Heart right ventricle (tissue), 16 donors: ENCODE results near the gene FANCM. TPM values are rescaled to one million over a fixed set of nuclear protein-coding genes. Genes with fewer than 3 reads are reported as not detected.

Source experiments
- ATAC-seq, 8 donors: fragments of 200-7000 bp; cut with Tn5 transposase; one replicate each; pipeline ENCODE4 v1.9.1; 2020; ENCODE audit warnings: mild to moderate bottlenecking in 8 of 8, moderate library complexity in 8 of 8, moderate number of reproducible peaks in 1 of 8
- DNase-seq, 2 donors: peaks; one replicate each; pipeline ENCODE4 v3.0.0-alpha.2; 2020
- H3K27ac ChIP-seq, 10 donors: fragments of 200-600 bp; sonication (generic) in 2 of 10; one replicate each; pipeline versions ENCODE4 v1.5.0 to v1.8.0; 2020 to 2022; ENCODE audit warnings: mild to moderate bottlenecking in 3 of 10
- H3K27me3 ChIP-seq, 7 donors: fragments of 200-600 bp; one replicate each; pipeline ENCODE4 v1.8.0; 2021 to 2022; ENCODE audit warnings: mild to moderate bottlenecking in 2 of 7
- H3K36me3 ChIP-seq, 9 donors: fragments of 200-600 bp; sonication (generic) in 1 of 9; one replicate each; pipeline versions ENCODE4 v1.5.0 to v1.8.0; 2020 to 2022; ENCODE audit warnings: mild to moderate bottlenecking in 2 of 9
- H3K4me1 ChIP-seq, 9 donors: fragments of 200-600 bp; sonication (generic) in 1 of 9; one replicate each; pipeline versions ENCODE4 v1.5.0 to v1.8.0; 2020 to 2022; ENCODE audit warnings: mild to moderate bottlenecking in 4 of 9
- H3K4me3 ChIP-seq, 10 donors: fragments of 200-600 bp; sonication (generic) in 2 of 10; one replicate each; pipeline versions ENCODE4 v1.5.0 to v1.8.0; 2020 to 2022; ENCODE audit warnings: mild to moderate bottlenecking in 7 of 10, moderate library complexity in 2 of 10
- H3K9me3 ChIP-seq, 11 donors: fragments of 200-600 bp in 10 of 11; sonication (generic) in 2 of 11; one replicate each; pipeline versions ENCODE4 v1.5.0 to v1.8.0; 2013 to 2022; ENCODE audit warnings: mild to moderate bottlenecking in 2 of 11, control low read depth in 1 of 11, moderate library complexity in 1 of 11
- CTCF ChIP-seq, 9 donors: fragments of 200-600 bp; sonication (generic) in 2 of 9; IDR thresholded peaks; one replicate each; pipeline versions ENCODE4 v1.5.0 to v1.8.0; 2021 to 2022; ENCODE audit warnings: antibody characterized with exemption in 9 of 9, mild to moderate bottlenecking in 5 of 9, moderate library complexity in 1 of 9
- WGBS, 2 donors: extraction: QIAGEN DNeasy Blood & Tissue Kit; methylation state at CpG; one replicate each; pipeline ENCODE4 v1.1.7; 2013; ENCODE audit warnings: inconsistent platforms in 1 of 2; 5-methylcytosine and 5-hydroxymethylcytosine counted together
- intact Hi-C, 10 donors: fragments of 100-400 bp; cut with DNase I; formaldehyde crosslinking; loops; one replicate each; pipeline versions ENCODE4 v1.11.1 to v1.14.2; 2022
- polyA plus RNA-seq, 2 donors: library from polyadenylated mRNA; stranded (reverse); fragments of 200-250 nt; gene quantifications; one replicate each; pipeline ENCODE4 v1.2.3, GENCODE V29; 2013
- total RNA-seq, 10 donors: library from RNA; stranded (reverse); fragmentation: NEBNext Ultra II Directional in 3 of 10; extraction: Animal tissue kit (Norgen Biotek cat#: 25700) in 3 of 10; gene quantifications; one replicate each; pipeline versions ENCODE4 v1.2.1 to v1.2.4, GENCODE V29; 2021 to 2023
- donor health status: Arrhythmogenic right ventricular cardiomyopathy.
- donor health status: ischemic (EF 13 %, LVEDD 7.1; RV severe dilation, severe dysfunction).
- donor health status: healthy with polysubstance abuse.
- donor health status: DM: no; HTN: yes; CAD: no.
- donor health status: DM: no; HTN: no; CAD: no.
- donor health status: ischemic (EF 25% LVEDD 6.9; RV normal size, moderate dysfunction).
- donor health status: ischemic (EF 25% LVEDD 5.7; RV mildly dilated, moderate dysfunction).
- donor health status: healthy.
- donor health status: DM: yes; HTN: yes; CAD: no.
- donor health status: Ischemic cardiomyopathy.
- donor health status: ischemic (EF 35%, LVEDD 5.7; RV mildly dilated, moderate dysfunction).
- donor health status: nonischemic (EF 11% LVEDD 7.7; RV severe dilation, severe dysfunction).
- donor health status: DM: yes; HTN: yes; CAD: no.
- donor health status: PGD.
- donor health status: ischemic (EF 29% LVEDD 5.4; RV normal size, mild dysfunction).
- donor health status: nonischemic (EF 23%, LVEDD 6.1; RV moderate dilation, normal function).

The FANCM gene
- total and polyA plus RNA-seq, 12 donors, result 0.96 to 6.2 (median 3.7) TPM

DNA sequence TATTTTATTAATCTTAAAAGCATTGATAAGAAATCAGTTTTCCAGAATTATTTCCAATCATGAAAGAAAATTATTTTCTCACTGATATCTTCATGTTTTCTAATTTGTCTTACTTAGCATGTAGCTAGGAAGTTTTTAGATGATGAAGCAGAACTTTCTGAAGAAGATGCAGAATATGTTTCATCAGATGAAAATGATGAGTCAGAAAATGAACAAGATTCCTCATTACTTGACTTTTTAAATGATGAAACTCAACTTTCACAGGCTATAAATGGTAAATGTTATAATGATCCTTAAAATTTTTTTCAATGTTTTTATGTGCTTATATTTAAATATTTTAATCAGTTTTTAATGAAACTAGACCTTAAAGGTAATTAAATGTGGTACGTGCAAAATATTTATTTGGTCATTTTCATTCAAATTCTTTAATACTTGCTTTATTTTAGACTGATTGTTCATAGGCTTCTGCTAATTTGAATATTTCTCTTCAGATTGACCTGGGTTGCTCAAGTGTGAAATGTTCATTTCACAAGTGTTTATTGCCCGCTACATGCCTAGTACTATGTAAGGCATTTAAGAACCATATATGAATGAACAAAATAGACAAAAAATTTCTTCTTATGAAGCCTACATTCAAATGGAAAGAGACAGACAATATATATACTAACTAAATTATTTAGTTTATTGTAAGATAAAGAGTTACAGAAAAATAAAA, 49.5 kb downstream of the FANCM start:
- Histone ChIP-seq H3K36me3 (peaks cover 0 to 48% (median 6%) of the 10 kb centered on the region in 9 donors), H3K27ac (no peak overlapping the region), H3K4me1 (no peaks in the 10 kb centered on the region), H3K4me3 (no peak overlapping the region), H3K9me3 (no peaks in the 10 kb centered on the region), H3K27me3 (no peaks in the 10 kb centered on the region)
- intact Hi-C loops, result no loop called here
- 97 to 98% methylated on average over 2 of the region's 2 CpGs for WGBS, 2 donors
- DNase-seq (no peak), ATAC-seq (no peak)
- TF ChIP-seq CTCF (IDR thresholded peaks at IDR 0.05), result no peak

GRCh38 chr14:45194964-45195363, 59.2 kb downstream of the FANCM start:
- Histone ChIP-seq H3K4me3 (no peak overlapping the region), H3K4me1 (no peaks in the 10 kb centered on the region), H3K27ac (no peak overlapping the region), H3K36me3 (peaks cover 0 to 25% (median 0%) of the 10 kb centered on the region in 9 donors), H3K27me3 (no peaks in the 10 kb centered on the region), H3K9me3 (no peaks in the 10 kb centered on the region)
- no peak for TF ChIP-seq CTCF (IDR thresholded peaks at IDR 0.05)
- 86 to 87% methylated on average over 4 of the region's 4 CpGs for WGBS, 2 donors
- intact Hi-C loops, result no loop called here
- ATAC-seq (no peak), DNase-seq (no peak)

DNA sequence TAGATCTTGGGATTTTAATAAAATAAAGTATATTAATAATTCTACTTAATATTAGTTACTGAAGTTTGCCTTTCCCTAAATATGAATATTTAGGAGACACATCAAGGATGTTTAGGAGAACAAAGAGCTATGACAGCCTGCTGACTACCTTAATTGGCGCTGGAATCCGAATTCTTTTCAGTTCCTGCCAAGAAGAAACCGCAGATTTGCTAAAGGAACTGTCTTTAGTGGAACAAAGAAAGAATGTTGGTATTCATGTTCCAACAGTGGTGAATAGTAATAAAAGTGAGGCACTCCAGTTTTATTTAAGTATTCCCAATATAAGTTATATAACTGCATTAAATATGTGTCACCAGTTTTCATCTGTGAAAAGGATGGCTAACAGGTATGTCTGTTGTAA, 62.8 kb downstream of the FANCM start:
- intact Hi-C loops, result no loop called here
- TF ChIP-seq CTCF (IDR thresholded peaks at IDR 0.05), result no peak

DNA sequence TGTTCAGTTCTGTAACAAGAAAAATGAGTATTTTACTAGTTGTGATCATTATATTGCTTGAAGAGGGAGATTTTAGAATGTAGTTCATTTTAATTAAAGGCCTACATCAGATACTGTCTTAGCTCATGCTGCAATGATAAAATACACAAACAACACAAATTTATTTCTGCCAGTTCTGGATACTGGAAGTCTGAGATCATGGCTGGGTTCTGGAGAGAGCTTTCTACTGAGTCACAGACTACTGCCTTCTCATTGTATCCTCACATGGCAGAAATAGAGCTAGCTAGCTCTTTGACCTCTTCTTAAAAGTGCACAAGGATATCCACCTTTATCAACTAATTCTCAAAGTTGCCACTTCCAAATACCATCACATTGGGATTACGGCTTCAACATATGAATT, 63.5 kb downstream of the FANCM start:
- no peaks in the 10 kb centered on the region for H3K9me3 ChIP-seq
- H3K4me1 ChIP-seq, result no peaks in the 10 kb centered on the region
- no peaks in the 10 kb centered on the region for H3K27me3 ChIP-seq
- no peak overlapping the region for H3K27ac ChIP-seq
- peaks cover 0 to 55% (median 5%) of the 10 kb centered on the region in 9 donors for H3K36me3 ChIP-seq
- ATAC-seq (no peak), DNase-seq (no peak)
- H3K4me3 ChIP-seq, result no peak overlapping the region
- WGBS, 2 donors, result 95 to 100% methylated on average over 1 of the region's 1 CpG
- intact Hi-C loops, result loop anchor here in 1 of 10 donors (1.0 kb wide), 1 partner anchor 18 kb away; no protein-coding TSS in a partner anchor
- TF ChIP-seq CTCF (IDR thresholded peaks at IDR 0.05), result no peak

More for the DNA sequence above, 62.8 kb downstream of the FANCM start:
- Histone ChIP-seq H3K9me3 (no peaks in the 10 kb centered on the region), H3K27me3 (no peaks in the 10 kb centered on the region), H3K4me3 (no peak overlapping the region), H3K27ac (no peak overlapping the region), H3K4me1 (no peaks in the 10 kb centered on the region), H3K36me3 (peaks cover 0 to 49% (median 2%) of the 10 kb centered on the region in 9 donors)
- ATAC-seq (no peak), DNase-seq (no peak)
- WGBS, 2 donors, result 84 to 85% methylated on average over 3 of the region's 3 CpGs
